ENCODE measurements around the gene ANXA4.
A peak's percentile ranks its signal among the peaks of the same experiment; 100 is the strongest.
"Not testable (repeated sequence)": the region's sequence is repeated elsewhere in the genome, so short reads cannot be mapped to it uniquely, and the experiment has no call there.

ANXA4 gene

GRCh38 chr2:69780921-69781320, 39.0 kb downstream of the ANXA4 start:
- no peak for DNase-seq

- DNase-seq = peak; percentile 69
These were observed 39.7 kb downstream of the ANXA4 start for GRCh38 chr2:69781321-69782248.

GRCh38 chr2:69784228-69784627, 42.3 kb downstream of the ANXA4 start:
- no peak for DNase-seq

- no peak for DNase-seq
These were observed 43.4 kb downstream of the ANXA4 start for GRCh38 chr2:69785358-69785757.

GRCh38 chr2:69786052-69786560, 44.2 kb downstream of the ANXA4 start:
- DNase-seq = no peak

- DNase-seq = no peak
These were observed 47.3 kb downstream of the ANXA4 start for GRCh38 chr2:69789175-69789721.

GRCh38 chr2:69789772-69790600, 48.1 kb downstream of the ANXA4 start:
- DNase-seq = no peak

- DNase-seq = no peak
These were observed 48.6 kb downstream of the ANXA4 start for GRCh38 chr2:69790601-69790959.

GRCh38 chr2:69791045-69791444, 49.1 kb downstream of the ANXA4 start:
- no peak for DNase-seq

GRCh38 chr2:69796174-69796573, 54.2 kb downstream of the ANXA4 start:
- DNase-seq = no peak

GRCh38 chr2:69797235-69797634, 55.3 kb downstream of the ANXA4 start:
- DNase-seq = no peak

- DNase-seq = no peak
These were observed 55.9 kb downstream of the ANXA4 start for GRCh38 chr2:69797836-69798289.

GRCh38 chr2:69798290-69798908, 56.5 kb downstream of the ANXA4 start:
- no peak for DNase-seq

- DNase-seq = no peak
These were observed 57.1 kb downstream of the ANXA4 start for GRCh38 chr2:69798909-69799526.

GRCh38 chr2:69801745-69802290, 59.9 kb downstream of the ANXA4 start:
- DNase-seq = peak; percentile 63

- DNase-seq = not testable (repeated sequence)
These were observed 60.9 kb downstream of the ANXA4 start for GRCh38 chr2:69802781-69803367.

- DNase-seq = no peak
These were observed 62.5 kb downstream of the ANXA4 start for GRCh38 chr2:69804416-69804815.

- no peak for DNase-seq
These were observed 64.0 kb downstream of the ANXA4 start for GRCh38 chr2:69805887-69806286.

- no peak for DNase-seq
These were observed 66.0 kb downstream of the ANXA4 start for GRCh38 chr2:69807821-69808540.

- DNase-seq = no peak
These were observed 68.6 kb downstream of the ANXA4 start for GRCh38 chr2:69810550-69810949.

- DNase-seq = no peak
These were observed 69.1 kb downstream of the ANXA4 start for GRCh38 chr2:69811018-69811417.
